ENCODE data around the gene SRRM2.

GRCh38 chr16:2744711-2745110, 7.7 kb upstream of the SRRM2 start:
- no peak for TF ChIP-seq EZH2 (IDR thresholded peaks at IDR 0.05; ENCODE audit: insufficient read depth, poor library complexity, severe bottlenecking)
- no peak for TF ChIP-seq EZH2phosphoT487 (IDR thresholded peaks at IDR 0.05; ENCODE audit: insufficient read depth, low read depth)

Data from GM23248 (cell line).